NCI-H526 (cell line): ENCODE data around the gene DHX8.

ENCODE experiments used
- DNase-seq, 2 experiments: peaks; one replicate each; lab custom pipeline; 2025; lab: John Stamatoyannopoulos, UW

The DHX8 gene

DNA sequence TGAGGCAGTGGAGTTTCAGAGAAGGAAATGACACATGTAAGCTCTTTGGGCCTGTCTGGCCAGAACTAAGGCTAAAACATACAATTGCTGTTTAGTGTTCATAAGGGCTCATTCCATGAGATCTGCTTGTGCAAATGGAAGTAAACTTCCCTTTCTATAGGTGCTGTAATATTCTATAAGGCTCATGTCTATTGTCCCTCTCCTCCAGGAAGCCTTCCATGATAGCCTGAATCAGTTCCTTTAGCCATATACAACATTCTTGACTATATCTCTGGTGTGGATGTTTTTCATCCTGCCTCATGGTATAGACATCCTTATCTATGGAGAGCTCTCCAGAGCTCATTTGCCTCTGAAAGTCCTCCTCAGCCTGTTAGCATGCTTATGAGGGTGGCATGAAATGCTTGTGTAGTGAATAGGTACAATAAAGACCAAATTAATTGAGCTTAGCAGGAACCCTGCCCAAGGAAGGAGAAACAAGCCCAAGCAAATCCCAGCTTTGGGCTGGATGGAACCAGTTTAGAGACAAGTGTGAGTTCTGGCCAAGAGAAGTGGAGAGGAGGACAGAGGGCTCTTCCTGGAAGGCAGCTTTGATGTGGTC, 64.0 kb downstream of the DHX8 start:
- DNase-seq, result no peak

DNA sequence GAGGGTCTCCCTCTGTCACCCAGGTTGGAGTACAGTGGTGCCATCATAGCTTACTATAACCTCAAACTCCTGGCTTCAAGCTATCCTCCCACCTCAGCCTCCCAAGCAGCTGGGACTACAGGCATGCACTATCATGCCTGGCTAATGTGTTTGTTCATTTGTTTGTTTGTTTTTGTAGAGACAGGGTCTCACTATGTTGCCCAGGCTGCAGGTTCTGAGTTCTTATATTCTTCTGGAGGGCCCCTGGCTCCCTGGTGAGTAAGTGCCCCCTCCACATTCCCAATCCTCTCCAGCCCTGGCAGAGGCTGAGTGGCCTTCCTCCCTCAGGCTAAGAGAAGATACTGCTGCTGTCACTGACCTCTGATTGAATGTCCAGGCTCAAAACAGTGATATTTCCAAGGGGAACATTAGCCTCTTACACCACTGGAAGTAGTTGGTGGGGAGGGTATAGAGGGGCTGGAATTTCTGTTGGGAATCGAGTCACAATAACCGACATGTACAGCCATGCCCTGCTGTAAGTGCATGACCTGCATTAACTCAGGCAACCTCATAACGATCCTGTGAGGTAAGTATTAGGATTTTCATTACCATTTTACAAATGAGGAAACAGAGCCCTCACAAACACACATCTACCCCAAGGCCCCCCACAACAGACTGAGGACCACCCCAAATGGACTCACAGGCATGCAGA, 65.1 kb downstream of the DHX8 start:
- no peak for DNase-seq

- DNase-seq, result peak; percentile 89 to 91
These were observed 65.7 kb downstream of the DHX8 start for GRCh38 chr17:43549496-43549895.

GRCh38 chr17:43550754-43551153, 67.0 kb downstream of the DHX8 start:
- DNase-seq, result no peak

- DNase-seq, result no peak
These were observed 68.6 kb downstream of the DHX8 start for GRCh38 chr17:43552229-43552837.

DNA sequence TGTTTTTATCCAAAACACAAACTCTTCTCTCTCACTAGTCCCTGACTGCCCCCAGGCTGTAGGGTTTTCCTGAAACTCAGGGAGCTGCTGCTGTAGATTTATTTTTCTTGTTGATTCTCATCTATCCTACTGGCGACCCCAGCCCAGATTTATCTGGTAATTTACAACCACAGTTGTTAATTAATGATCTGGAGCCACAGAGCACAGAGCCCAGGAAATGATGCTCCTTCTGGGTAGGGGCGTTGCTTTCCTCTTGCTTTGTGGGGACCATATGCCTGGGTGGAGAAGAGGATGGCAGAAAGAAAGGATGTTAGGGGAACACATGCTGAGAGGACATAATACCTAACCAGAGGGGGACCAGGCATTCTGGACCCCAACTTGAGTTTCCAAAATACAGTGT, 69.8 kb downstream of the DHX8 start:
- no peak for DNase-seq

DNA sequence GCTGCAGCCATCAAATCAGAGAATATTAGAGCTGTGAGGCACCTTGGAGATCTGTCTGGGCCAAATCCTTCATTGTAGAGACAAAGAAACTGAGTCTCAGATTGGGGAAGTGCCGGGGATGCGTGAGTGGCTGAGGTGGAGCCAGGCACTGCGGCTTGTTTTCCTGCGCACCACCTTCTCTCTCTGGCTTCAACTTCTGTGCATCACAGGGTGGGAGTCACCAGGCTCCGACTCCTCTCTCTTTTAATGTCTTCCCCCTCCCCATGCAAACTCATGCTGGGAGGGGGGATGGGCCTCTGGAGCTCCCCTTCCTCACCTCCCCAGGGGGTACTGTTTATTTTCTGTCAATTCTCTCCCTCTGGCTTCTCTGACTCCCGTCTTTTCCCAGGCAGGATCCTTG, 71.1 kb downstream of the DHX8 start:
- no peak for DNase-seq

- DNase-seq, result no peak
These were observed 72.5 kb downstream of the DHX8 start for GRCh38 chr17:43556292-43556691.

- DNase-seq, result no peak
These were observed 75.0 kb downstream of the DHX8 start for GRCh38 chr17:43558805-43559160.

DNA sequence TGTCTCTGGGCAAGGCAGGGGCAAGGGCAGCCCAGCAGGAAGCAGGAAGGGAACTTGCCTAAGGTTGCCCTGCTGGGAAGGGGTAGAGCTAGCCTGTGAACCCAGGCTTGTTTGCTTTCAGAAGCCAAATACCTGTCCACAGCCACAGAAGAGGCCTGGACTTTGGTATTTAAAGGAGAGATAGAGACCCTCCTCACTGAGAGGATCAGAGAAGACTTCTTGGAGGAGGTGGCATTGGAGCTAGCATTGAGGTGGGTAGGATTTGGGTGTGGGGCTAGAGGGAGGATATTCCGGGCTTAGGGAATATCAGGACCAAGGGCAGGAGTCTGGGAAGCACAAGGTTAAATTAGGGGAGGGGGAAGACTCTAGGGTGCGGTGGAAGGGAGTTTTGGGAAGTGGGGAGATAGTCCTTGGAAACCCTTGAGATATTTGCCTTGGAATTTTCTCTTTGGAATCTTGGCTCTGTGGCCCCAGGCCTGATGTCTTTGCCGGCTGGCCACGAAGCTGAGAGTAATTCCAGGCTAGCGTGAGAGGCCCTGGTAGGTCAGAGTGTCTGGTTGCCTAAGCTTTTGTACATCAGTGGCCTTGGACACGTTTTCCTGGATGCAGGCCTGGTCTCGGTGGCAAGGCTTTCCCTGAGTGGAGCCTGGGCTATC, 75.5 kb downstream of the DHX8 start:
- no peak for DNase-seq

DNA sequence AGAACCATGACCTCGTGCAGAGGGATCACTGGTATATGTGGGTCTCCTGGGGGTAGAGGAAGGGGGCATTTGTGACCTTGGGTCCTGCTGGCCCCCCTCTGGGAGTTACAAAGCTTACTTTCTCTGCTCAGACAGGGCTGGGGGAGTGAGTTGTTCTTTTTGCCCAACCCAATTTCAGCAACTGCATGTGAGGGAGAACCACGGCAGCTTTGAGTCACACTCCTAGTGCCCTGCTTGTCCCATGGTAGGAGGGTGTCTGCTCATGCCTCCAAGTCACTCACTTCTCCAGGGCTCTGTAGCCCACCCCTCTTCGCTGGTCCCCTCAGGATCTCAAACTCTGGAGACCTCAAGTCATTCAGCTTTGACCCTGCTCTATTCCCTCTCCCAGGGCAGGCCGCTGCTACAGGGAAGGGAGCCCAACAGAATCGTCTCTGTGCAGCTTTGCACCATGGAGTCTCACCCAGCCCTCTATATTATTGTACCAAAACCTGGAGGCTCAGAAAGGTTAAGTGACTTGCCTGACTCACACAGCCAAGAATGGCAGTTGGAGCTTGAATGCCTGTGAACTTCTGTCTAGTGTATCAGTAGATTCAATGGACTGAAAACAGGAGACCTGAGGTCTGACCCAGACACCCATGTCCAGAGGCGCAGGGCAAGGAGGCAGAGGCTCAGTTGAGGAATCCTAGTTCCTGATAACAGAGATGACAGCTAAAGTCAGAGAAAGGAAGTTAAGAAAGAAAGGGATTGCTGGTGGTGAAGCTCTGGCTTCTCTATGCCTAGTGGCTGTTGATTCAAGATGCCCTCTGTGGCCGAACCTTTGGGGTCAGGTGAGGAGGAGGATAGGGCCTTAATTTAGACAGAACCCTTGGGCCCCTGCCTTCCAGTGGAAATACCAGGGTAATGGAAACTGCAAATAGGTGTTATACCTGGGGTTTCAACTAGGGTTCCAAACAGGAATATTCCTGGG, 77.0 kb downstream of the DHX8 start:
- DNase-seq, result no peak

DNA sequence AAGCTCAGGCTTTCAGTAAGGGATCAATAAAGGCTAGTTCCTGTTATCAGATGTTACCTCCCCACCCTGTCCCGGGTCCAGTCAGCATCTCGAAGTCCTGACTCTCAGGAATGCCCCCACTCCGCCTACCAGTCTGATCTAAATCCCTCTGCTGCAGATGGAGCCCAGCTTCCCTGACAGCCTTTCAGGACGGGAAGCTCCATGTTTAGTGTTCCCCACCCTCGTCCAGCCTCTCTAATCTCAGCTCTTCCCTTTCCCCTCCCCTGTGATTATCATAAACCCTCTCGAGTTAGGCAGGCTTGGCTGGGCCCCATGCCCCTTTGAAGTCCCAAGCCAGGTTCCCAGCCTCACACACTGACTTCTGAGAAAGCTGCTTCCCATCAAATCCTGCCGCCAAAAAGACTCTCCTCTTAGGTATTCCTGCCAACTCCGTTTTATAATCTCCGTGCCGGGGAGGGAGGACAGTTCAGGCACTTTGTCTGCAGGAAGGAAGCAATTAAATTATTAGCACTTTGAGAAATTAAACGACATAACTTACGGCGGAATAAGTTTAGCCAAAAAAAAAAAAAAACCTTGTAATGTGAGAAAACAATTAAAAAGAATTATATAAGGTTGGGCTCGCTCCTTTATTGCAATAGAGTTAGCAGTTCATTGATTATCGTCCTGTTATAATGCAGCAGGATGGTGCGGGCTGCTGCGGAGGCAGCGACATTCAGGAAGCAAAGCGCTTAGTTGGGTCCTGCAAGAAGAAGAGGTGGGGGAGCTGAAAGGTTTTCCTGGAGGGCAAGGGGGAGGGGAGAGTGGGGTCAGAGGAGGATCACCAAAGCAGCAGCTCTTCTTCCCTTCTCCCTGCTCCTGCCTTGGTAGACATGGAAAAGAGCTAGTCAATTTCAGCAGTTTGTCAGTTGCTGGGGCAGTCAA, 79.2 kb downstream of the DHX8 start:
- DNase-seq, result no peak

DNA sequence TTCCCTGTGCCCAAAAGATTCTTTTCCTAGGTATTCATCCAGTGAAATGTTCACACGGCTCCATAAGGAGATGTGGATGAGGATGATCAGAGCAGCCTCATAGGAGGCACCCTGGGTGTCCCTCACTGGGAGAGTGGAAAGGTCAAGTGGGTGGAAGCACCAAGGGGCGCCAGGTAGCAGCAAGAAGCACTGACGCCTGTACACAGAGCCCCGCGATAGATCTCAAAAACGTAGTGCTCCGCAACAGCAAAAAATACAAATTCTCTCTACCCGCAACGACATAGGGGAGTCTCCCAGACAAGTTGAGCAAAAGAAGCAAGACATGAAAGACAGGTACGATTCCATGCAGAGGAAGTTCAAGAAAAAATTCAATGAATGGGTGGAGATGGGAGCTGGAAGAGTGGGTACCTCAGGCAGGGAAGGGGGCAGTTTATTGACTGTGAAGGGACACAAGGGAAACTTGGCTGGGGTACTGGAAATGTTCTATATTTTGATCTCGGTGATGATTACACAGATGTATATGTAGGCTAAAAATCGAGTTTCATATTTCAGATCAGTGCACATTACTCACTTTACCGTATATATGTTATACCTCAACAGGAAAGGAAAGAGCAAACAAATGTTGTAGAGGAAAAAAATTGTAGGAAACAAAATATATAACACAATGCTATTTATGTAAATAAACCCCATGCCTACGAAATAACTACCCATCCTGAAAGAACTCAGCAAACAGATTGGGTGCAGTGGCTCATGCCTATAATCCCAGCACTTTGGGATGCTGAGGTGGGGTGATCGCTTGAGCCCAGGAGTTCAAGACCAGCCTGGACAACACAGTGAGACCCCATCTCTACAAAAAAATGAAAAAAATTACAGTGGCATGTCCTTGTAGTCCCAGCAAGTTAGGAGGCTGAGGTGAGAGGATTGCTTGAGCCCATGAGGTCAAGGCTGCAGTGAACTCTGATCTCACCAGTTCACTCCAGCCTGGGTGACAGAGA, 80.1 kb downstream of the DHX8 start:
- DNase-seq, result no peak

DNA sequence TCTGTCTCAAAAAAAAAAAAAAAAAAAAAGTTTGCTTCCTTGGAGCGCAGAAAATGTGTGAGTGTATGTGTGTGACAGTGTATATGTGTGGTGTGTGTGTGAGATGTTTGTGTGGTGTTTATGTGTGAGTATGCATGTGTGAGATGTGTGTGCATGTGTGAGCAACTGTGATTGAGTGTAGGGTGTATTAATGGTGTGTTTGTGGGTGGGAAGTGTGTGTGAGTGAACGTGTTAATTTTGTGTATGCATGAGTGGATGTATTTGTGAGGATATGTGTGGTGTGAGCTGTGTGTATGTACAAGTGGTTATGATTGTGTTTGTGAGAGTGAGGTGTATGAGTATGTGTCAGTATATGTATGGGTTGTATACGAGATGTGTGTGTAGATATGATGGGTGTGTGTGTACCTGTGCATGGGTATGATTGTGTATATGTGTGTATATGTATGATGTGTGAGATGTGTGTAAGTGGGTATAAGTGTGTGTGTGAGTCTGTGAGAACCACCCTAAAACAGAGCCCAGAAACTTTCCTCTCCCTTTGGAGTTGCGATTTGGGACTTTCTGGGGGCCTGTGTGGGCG, 84.8 kb downstream of the DHX8 start:
- DNase-seq, result no peak

GRCh38 chr17:43570518-43570928, 86.7 kb downstream of the DHX8 start:
- no peak for DNase-seq

- DNase-seq, result no peak
These were observed 88.7 kb downstream of the DHX8 start for GRCh38 chr17:43572368-43572980.

GRCh38 chr17:43573579-43574321, 90.0 kb downstream of the DHX8 start:
- DNase-seq, result no peak

- no peak for DNase-seq
These were observed 90.6 kb downstream of the DHX8 start for GRCh38 chr17:43574348-43574747.
